Upper lobe of left lung (tissue), 4 donors: ENCODE results near the gene PKIB.

Source experiments
- CTCF ChIP-seq, 6 experiments: fragments of 450-650 bp in 4 of 6; fragments of 200-600 bp in 2 of 6; sonication (generic) in 2 of 6; IDR thresholded peaks; one replicate each; pipeline ENCODE4 v1.5.1; 2016 to 2019; ENCODE audit warnings: antibody characterized with exemption in 6 of 6
- EP300 ChIP-seq, 4 donors: sonication (generic); formaldehyde crosslinking; IDR thresholded peaks; one replicate each; pipeline ENCODE4 v1.5.1; 2017; ENCODE audit warnings: antibody characterized with exemption in 4 of 4, control low read depth in 2 of 4
- POLR2A ChIP-seq, 4 donors: fragments of 450-650 bp; IDR thresholded peaks; one replicate each; pipeline ENCODE4 v1.5.1; 2016 to 2017; ENCODE audit warnings: antibody characterized with exemption in 4 of 4, mild to moderate bottlenecking in 2 of 4

GRCh38 chr6:122567034-122567433 is 43.2 kb upstream of the PKIB start:
- TF ChIP-seq CTCF (IDR thresholded peaks at IDR 0.05) (no peak), EP300 (IDR thresholded peaks at IDR 0.05) (no peak), POLR2A (IDR thresholded peaks at IDR 0.05) (no peak)
